Esophagus muscularis mucosa (tissue), 3 donors: ENCODE data around the gene STK35.

Source experiments
- CTCF ChIP-seq, 3 experiments: fragments of 200-600 bp in 2 of 3; fragments of 450-650 bp in 1 of 3; sonication (generic) in 2 of 3; IDR thresholded peaks; one replicate each; pipeline ENCODE4 v1.5.1; 2017 to 2019; ENCODE audit warnings: antibody characterized with exemption in 3 of 3, mild to moderate bottlenecking in 2 of 3, moderate library complexity in 1 of 3
- POLR2A ChIP-seq: fragments of 450-650 bp; IDR thresholded peaks from one replicate; pipeline ENCODE4 v1.6.1; 2017; ENCODE audit warnings: antibody characterized with exemption, moderate library complexity, mild to moderate bottlenecking, low read depth

- TF ChIP-seq POLR2A (no peak), CTCF (IDR thresholded peaks at IDR 0.05) (no peak)
These were observed 60.6 kb downstream of the STK35 start for GRCh38 chr20:2162125-2162822.
